H1 (cell line): ENCODE measurements around the gene FSTL4. TPM values are rescaled to one million over a fixed set of nuclear protein-coding genes. Genes with fewer than 3 reads are reported as not detected.

Experiments used
- CTCF ChIA-PET: fragments of 300-600 bp; sonication (Branson Sonifier 250); formaldehyde crosslinking; loops from one replicate; lab custom pipeline; 2021; ENCODE audit not compliant: partially characterized antibody; lab: Charles Lee
- POLR2A ChIA-PET: fragments of 300-600 bp; sonication (Branson Sonifier 250); formaldehyde crosslinking; loops from one replicate; lab custom pipeline; 2021; ENCODE audit warnings: inconsistent platforms; ENCODE audit not compliant: partially characterized antibody; lab: Charles Lee
- DNase-seq, 2 experiments: peaks; one replicate each; pipeline versions ENCODE4 v3.0.0 to v3.0.0-alpha.2; 2010 to 2022; ENCODE audit warnings: low spot score in 2 of 2, low read depth in 1 of 2, mixed read lengths in 1 of 2
- FAIRE-seq: peaks from 2 replicates; lab custom pipeline; 2011; peaks lifted over from hg19 to GRCh38; lab: Jason Lieb, UNC
- H2AFZ ChIP-seq: 2 replicates; pipeline ENCODE4 v1.8.1; 2012; ENCODE audit warnings: low read length, inconsistent platforms
- H2AK5ac ChIP-seq: 2 replicates; pipeline ENCODE4 v1.6.1; 2013; ENCODE audit warnings: low read depth, low read length
- H2BK120ac ChIP-seq: replicated peaks from 2 replicates; pipeline ENCODE3; 2013; ENCODE audit warnings: low read depth, low read length, inconsistent platforms
- H2BK12ac ChIP-seq: 2 replicates; pipeline ENCODE4 v1.6.1; 2013; ENCODE audit warnings: low read depth, low read length
- H2BK15ac ChIP-seq: 2 replicates; pipeline ENCODE4 v1.6.1; 2013; ENCODE audit warnings: low read length
- H2BK20ac ChIP-seq: 2 replicates; pipeline ENCODE4 v1.6.1; 2013; ENCODE audit warnings: low read length
- H2BK5ac ChIP-seq: 2 replicates; pipeline ENCODE4 v1.6.1; 2013; ENCODE audit warnings: low read depth, low read length
- H3K14ac ChIP-seq: 2 replicates; pipeline ENCODE4 v1.6.1; 2013; ENCODE audit warnings: inconsistent platforms; ENCODE audit not compliant: insufficient read length
- H3K18ac ChIP-seq: 2 replicates; pipeline ENCODE4 v1.6.1; 2013; ENCODE audit warnings: low read length; ENCODE audit errors: extremely low read depth
- H3K23ac ChIP-seq: 2 replicates; pipeline ENCODE4 v1.6.1; 2013; ENCODE audit warnings: inconsistent platforms; ENCODE audit not compliant: insufficient read length
- H3K23me2 ChIP-seq: 2 replicates; pipeline ENCODE4 v1.6.1; 2013; ENCODE audit warnings: low read depth, low read length
- H3K27ac ChIP-seq: 2 replicates; pipeline ENCODE4 v1.6.1; 2011; ENCODE audit warnings: low read depth, low read length, inconsistent platforms
- H3K27me3 ChIP-seq, 4 experiments: replicated peaks in 1 of 4; 1 replicate in 1 of 4; 2 replicates in 3 of 4; pipeline versions ENCODE4 v1.6.1 to v1.8.1; 2011 to 2013; ENCODE audit warnings: low read length in 3 of 4, mild to moderate bottlenecking in 3 of 4, inconsistent platforms in 2 of 4, mixed read lengths in 2 of 4, moderate library complexity in 1 of 4; ENCODE audit not compliant: control insufficient read depth in 3 of 4, insufficient read depth in 3 of 4; ENCODE audit errors: extremely low read depth in 1 of 4
- H3K36me3 ChIP-seq, 4 experiments: 2 replicates each; pipeline versions ENCODE4 v1.6.1 to v1.8.1; 2011 to 2013; ENCODE audit warnings: mild to moderate bottlenecking in 4 of 4, low read length in 3 of 4, moderate library complexity in 2 of 4, control low read depth in 1 of 4, inconsistent platforms in 1 of 4; ENCODE audit not compliant: insufficient read depth in 4 of 4, control insufficient read depth in 2 of 4
- H3K4ac ChIP-seq: replicated peaks from 2 replicates; pipeline ENCODE3; 2013; ENCODE audit warnings: low read length, low read depth, mixed read lengths, inconsistent platforms; ENCODE audit not compliant: insufficient read length
- H3K4me1 ChIP-seq, 4 experiments: replicated peaks in 1 of 4; 1 replicate in 1 of 4; 2 replicates in 3 of 4; pipeline versions ENCODE4 v1.6.1 to v1.8.1; 2011 to 2013; ENCODE audit warnings: low read length in 3 of 4, inconsistent platforms in 2 of 4, mixed read lengths in 1 of 4; ENCODE audit not compliant: insufficient read depth in 4 of 4, control insufficient read depth in 3 of 4
- H3K4me2 ChIP-seq, 2 experiments: 2 replicates each; pipeline versions ENCODE4 v1.6.1 to v1.8.1; 2011 to 2013; ENCODE audit warnings: low read depth in 2 of 2, low read length in 2 of 2, control low read depth in 1 of 2, inconsistent platforms in 1 of 2, mild to moderate bottlenecking in 1 of 2; ENCODE audit not compliant: insufficient read depth in 1 of 2
- H3K4me3 ChIP-seq, 4 experiments: fragments of 200-600, 300-600 bp in 1 of 4; sonication (generic), shearing (Covaris generic), sonication (Bioruptor Twin) in 1 of 4; 2 replicates each; pipeline versions ENCODE4 v1.5.1 to v1.8.1; 2011 to 2016; ENCODE audit warnings: low read length in 4 of 4, low read depth in 3 of 4, control low read depth in 2 of 4, inconsistent platforms in 2 of 4, mild to moderate bottlenecking in 2 of 4, mixed read lengths in 1 of 4, moderate library complexity in 1 of 4; ENCODE audit not compliant: insufficient read depth in 2 of 4; ENCODE audit errors: extremely low read depth in 1 of 4
- H3K56ac ChIP-seq: replicated peaks from 2 replicates; pipeline ENCODE3; 2013; ENCODE audit warnings: low read depth, mild to moderate bottlenecking, mixed read lengths, low read length, inconsistent platforms; ENCODE audit not compliant: insufficient read length
- H3K79me1 ChIP-seq: 2 replicates; pipeline ENCODE4 v1.6.1; 2013; ENCODE audit warnings: low read depth, low read length, control low read depth
- H3K79me2 ChIP-seq, 2 experiments: 2 replicates each; pipeline versions ENCODE4 v1.6.1 to v1.8.1; 2012 to 2013; ENCODE audit warnings: low read length in 2 of 2, mild to moderate bottlenecking in 2 of 2, inconsistent platforms in 1 of 2; ENCODE audit not compliant: insufficient read depth in 2 of 2, control insufficient read depth in 1 of 2
- H3K9ac ChIP-seq, 4 experiments: replicated peaks in 1 of 4; 1 replicate in 1 of 4; 2 replicates in 3 of 4; pipeline versions ENCODE4 v1.6.1 to v1.8.1; 2011 to 2013; ENCODE audit warnings: low read depth in 3 of 4, low read length in 3 of 4, control low read depth in 2 of 4, mild to moderate bottlenecking in 2 of 4, moderate library complexity in 2 of 4, inconsistent platforms in 1 of 4; ENCODE audit errors: extremely low read depth in 1 of 4
- H3K9me3 ChIP-seq, 2 experiments: 2 replicates each; pipeline versions ENCODE4 v1.6.1 to v1.8.1; 2012 to 2013; ENCODE audit warnings: mild to moderate bottlenecking in 2 of 2, moderate library complexity in 2 of 2, control low read depth in 1 of 2, inconsistent platforms in 1 of 2, low read depth in 1 of 2, low read length in 1 of 2, mixed read lengths in 1 of 2; ENCODE audit not compliant: insufficient read depth in 2 of 2
- H4K20me1 ChIP-seq, 2 experiments: replicated peaks in 1 of 2; 2 replicates each; pipeline versions ENCODE3 to v1.8.1; 2011 to 2013; ENCODE audit warnings: inconsistent platforms in 2 of 2, low read length in 2 of 2, mild to moderate bottlenecking in 1 of 2; ENCODE audit not compliant: insufficient read depth in 2 of 2, control insufficient read depth in 1 of 2
- H4K5ac ChIP-seq: 2 replicates; pipeline ENCODE4 v1.6.1; 2013; ENCODE audit warnings: low read length, low read depth, mixed read lengths, inconsistent platforms; ENCODE audit not compliant: insufficient read length
- H4K8ac ChIP-seq: 2 replicates; pipeline ENCODE4 v1.8.0; 2013; ENCODE audit warnings: mild to moderate bottlenecking, moderate library complexity, low read length, inconsistent platforms; ENCODE audit not compliant: insufficient read depth; ENCODE audit errors: extremely low read depth
- H4K91ac ChIP-seq: replicated peaks from 2 replicates; pipeline ENCODE3; 2013; ENCODE audit warnings: low read length, mixed read lengths, inconsistent platforms; ENCODE audit not compliant: insufficient read length
- SIX5 ChIP-seq: IDR thresholded peaks from 2 replicates; pipeline ENCODE4 v1.6.1; 2011; ENCODE audit warnings: mild to moderate bottlenecking, low read depth, low read length
- WGBS, 2 experiments: shearing (Covaris generic) in 1 of 2; methylation state at CpG; one replicate each; pipeline versions ENCODE4 v1.1.6 to v1.1.7; 2013 to 2015; ENCODE audit warnings: low lambda C conversion rate in 2 of 2, mixed read lengths in 2 of 2, inconsistent platforms in 1 of 2, low coverage in 1 of 2, missing lambda C conversion rate in 1 of 2; ENCODE audit not compliant: insufficient replicate concordance in 2 of 2, insufficient coverage in 1 of 2, insufficient read length in 1 of 2; ENCODE audit errors: extremely low coverage in 1 of 2, missing lambda C conversion rate in 1 of 2; 5-methylcytosine and 5-hydroxymethylcytosine counted together
- polyA plus RNA-seq, 7 experiments: library from polyadenylated mRNA; depleted of rRNA in 3 of 7; stranded (reverse) in 5 of 7; unstranded in 2 of 7; fragments of >200 nt in 5 of 7; fragments of 200-250 nt in 2 of 7; gene quantifications; 1 replicate in 5 of 7; 2 replicates in 1 of 7; 4 replicates in 1 of 7; pipeline versions ENCODE4 v1.2.1 to v1.2.3, GENCODE V29; 2011 to 2013; ENCODE audit warnings: missing spikeins in 2 of 7, mixed read lengths in 2 of 7
- total RNA-seq: library from RNA; stranded (reverse); fragmentation: NEBNext Ultra II Directional; extraction: Animal tissue kit (Norgen Biotek cat#: 25700); gene quantifications from 2 replicates; pipeline ENCODE4 v1.2.1, GENCODE V29; 2021

The FSTL4 gene
- total and polyA plus RNA-seq, 2 of the 8 experiments (the other 6 are each of a cell fraction or from before 2014, with no cell fraction given): 3.1 to 4.1 TPM

- no peak overlapping the region for H2BK12ac ChIP-seq
- H3K23ac ChIP-seq: no peak overlapping the region
- no peak overlapping the region for H2BK120ac ChIP-seq
- H3K4me3 ChIP-seq: no peak overlapping the region
- no peak overlapping the region for H2AFZ ChIP-seq
- no peaks in the 10 kb centered on the region for H4K20me1 ChIP-seq
- no peaks in the 10 kb centered on the region for H3K27me3 ChIP-seq
- H2BK20ac ChIP-seq: no peak overlapping the region
- FAIRE-seq: no peak
- no peak overlapping the region for H4K8ac ChIP-seq
- H3K4me2 ChIP-seq: no peak overlapping the region
- no peak overlapping the region for H3K14ac ChIP-seq
- H3K4me1 ChIP-seq: peaks cover 0 to 5% (median 2%) of the 10 kb centered on the region in 4 experiments; a peak in 4 of 7 replicates
- H3K36me3 ChIP-seq: no peaks in the 10 kb centered on the region
- no peak overlapping the region for H4K5ac ChIP-seq
- H3K23me2 ChIP-seq: no peaks in the 10 kb centered on the region
- no peak overlapping the region for H3K18ac ChIP-seq
- no peak overlapping the region for H4K91ac ChIP-seq
- 97% methylated on average over 4 of the region's 4 CpGs; no CpG with 5 or more reads in 1 of the 2 experiments for WGBS, 2 experiments
- H2AK5ac ChIP-seq: no peak overlapping the region
- ChIA-PET CTCF (interaction anchor here (1.0 to 1.7 kb wide), 6 partner anchors 16 to 213 kb away, joined by 3 to 4 read pairs (median 3); no protein-coding TSS in a partner anchor), POLR2A (interaction anchor here (0.9 kb wide), 1 partner anchor 92 kb away, joined by 3 read pairs; no protein-coding TSS in a partner anchor)
- DNase-seq: no peak
- no peaks in the 10 kb centered on the region for H3K9me3 ChIP-seq
- no peak overlapping the region for H3K4ac ChIP-seq
- H3K56ac ChIP-seq: no peak overlapping the region
- H2BK15ac ChIP-seq: no peak overlapping the region
- no peak overlapping the region for H2BK5ac ChIP-seq
- no peak overlapping the region for H3K9ac ChIP-seq
- no peak for TF ChIP-seq SIX5
- TF ChIP-seq, all 59 proteins: peak for 0
- Histone ChIP-seq H3K79me2 (no peaks in the 10 kb centered on the region), H3K27ac (no peak overlapping the region), H3K79me1 (no peaks in the 10 kb centered on the region)
These were observed 83.5 kb downstream of the FSTL4 start for GRCh38 chr5:133528841-133529240.
